H1 (cell line): ENCODE data around the gene SPDYE1. TPM values are rescaled to one million over a fixed set of nuclear protein-coding genes. Genes with fewer than 3 reads are reported as not detected.
"Not testable (repeated sequence)": the region's sequence is repeated elsewhere in the genome, so short reads cannot be mapped to it uniquely, and the experiment has no call there.

Experiments used
- CTCF ChIA-PET: fragments of 300-600 bp; sonication (Branson Sonifier 250); formaldehyde crosslinking; loops from one replicate; lab custom pipeline; 2021; ENCODE audit not compliant: partially characterized antibody; lab: Charles Lee
- POLR2A ChIA-PET: fragments of 300-600 bp; sonication (Branson Sonifier 250); formaldehyde crosslinking; loops from one replicate; lab custom pipeline; 2021; ENCODE audit warnings: inconsistent platforms; ENCODE audit not compliant: partially characterized antibody; lab: Charles Lee
- DNase-seq, 2 experiments: peaks; one replicate each; pipeline versions ENCODE4 v3.0.0 to v3.0.0-alpha.2; 2010 to 2022; ENCODE audit warnings: low spot score in 2 of 2, low read depth in 1 of 2, mixed read lengths in 1 of 2
- FAIRE-seq: peaks from 2 replicates; lab custom pipeline; 2011; peaks lifted over from hg19 to GRCh38; lab: Jason Lieb, UNC
- H2AFZ ChIP-seq: 2 replicates; pipeline ENCODE4 v1.8.1; 2012; ENCODE audit warnings: low read length, inconsistent platforms
- H2AK5ac ChIP-seq: 2 replicates; pipeline ENCODE4 v1.6.1; 2013; ENCODE audit warnings: low read depth, low read length
- H2BK120ac ChIP-seq: replicated peaks from 2 replicates; pipeline ENCODE3; 2013; ENCODE audit warnings: low read depth, low read length, inconsistent platforms
- H2BK12ac ChIP-seq: 2 replicates; pipeline ENCODE4 v1.6.1; 2013; ENCODE audit warnings: low read depth, low read length
- H2BK15ac ChIP-seq: 2 replicates; pipeline ENCODE4 v1.6.1; 2013; ENCODE audit warnings: low read length
- H2BK20ac ChIP-seq: 2 replicates; pipeline ENCODE4 v1.6.1; 2013; ENCODE audit warnings: low read length
- H2BK5ac ChIP-seq: 2 replicates; pipeline ENCODE4 v1.6.1; 2013; ENCODE audit warnings: low read depth, low read length
- H3K14ac ChIP-seq: 2 replicates; pipeline ENCODE4 v1.6.1; 2013; ENCODE audit warnings: inconsistent platforms; ENCODE audit not compliant: insufficient read length
- H3K18ac ChIP-seq: 2 replicates; pipeline ENCODE4 v1.6.1; 2013; ENCODE audit warnings: low read length; ENCODE audit errors: extremely low read depth
- H3K23ac ChIP-seq: 2 replicates; pipeline ENCODE4 v1.6.1; 2013; ENCODE audit warnings: inconsistent platforms; ENCODE audit not compliant: insufficient read length
- H3K23me2 ChIP-seq: 2 replicates; pipeline ENCODE4 v1.6.1; 2013; ENCODE audit warnings: low read depth, low read length
- H3K27ac ChIP-seq: 2 replicates; pipeline ENCODE4 v1.6.1; 2011; ENCODE audit warnings: low read depth, low read length, inconsistent platforms
- H3K27me3 ChIP-seq, 4 experiments: replicated peaks in 1 of 4; 1 replicate in 1 of 4; 2 replicates in 3 of 4; pipeline versions ENCODE4 v1.6.1 to v1.8.1; 2011 to 2013; ENCODE audit warnings: low read length in 3 of 4, mild to moderate bottlenecking in 3 of 4, inconsistent platforms in 2 of 4, mixed read lengths in 2 of 4, moderate library complexity in 1 of 4; ENCODE audit not compliant: control insufficient read depth in 3 of 4, insufficient read depth in 3 of 4; ENCODE audit errors: extremely low read depth in 1 of 4
- H3K36me3 ChIP-seq, 4 experiments: 2 replicates each; pipeline versions ENCODE4 v1.6.1 to v1.8.1; 2011 to 2013; ENCODE audit warnings: mild to moderate bottlenecking in 4 of 4, low read length in 3 of 4, moderate library complexity in 2 of 4, control low read depth in 1 of 4, inconsistent platforms in 1 of 4; ENCODE audit not compliant: insufficient read depth in 4 of 4, control insufficient read depth in 2 of 4
- H3K4ac ChIP-seq: replicated peaks from 2 replicates; pipeline ENCODE3; 2013; ENCODE audit warnings: low read length, low read depth, mixed read lengths, inconsistent platforms; ENCODE audit not compliant: insufficient read length
- H3K4me1 ChIP-seq, 4 experiments: replicated peaks in 1 of 4; 1 replicate in 1 of 4; 2 replicates in 3 of 4; pipeline versions ENCODE4 v1.6.1 to v1.8.1; 2011 to 2013; ENCODE audit warnings: low read length in 3 of 4, inconsistent platforms in 2 of 4, mixed read lengths in 1 of 4; ENCODE audit not compliant: insufficient read depth in 4 of 4, control insufficient read depth in 3 of 4
- H3K4me2 ChIP-seq, 2 experiments: 2 replicates each; pipeline versions ENCODE4 v1.6.1 to v1.8.1; 2011 to 2013; ENCODE audit warnings: low read depth in 2 of 2, low read length in 2 of 2, control low read depth in 1 of 2, inconsistent platforms in 1 of 2, mild to moderate bottlenecking in 1 of 2; ENCODE audit not compliant: insufficient read depth in 1 of 2
- H3K4me3 ChIP-seq, 4 experiments: fragments of 200-600, 300-600 bp in 1 of 4; sonication (generic), shearing (Covaris generic), sonication (Bioruptor Twin) in 1 of 4; 2 replicates each; pipeline versions ENCODE4 v1.5.1 to v1.8.1; 2011 to 2016; ENCODE audit warnings: low read length in 4 of 4, low read depth in 3 of 4, control low read depth in 2 of 4, inconsistent platforms in 2 of 4, mild to moderate bottlenecking in 2 of 4, mixed read lengths in 1 of 4, moderate library complexity in 1 of 4; ENCODE audit not compliant: insufficient read depth in 2 of 4; ENCODE audit errors: extremely low read depth in 1 of 4
- H3K56ac ChIP-seq: replicated peaks from 2 replicates; pipeline ENCODE3; 2013; ENCODE audit warnings: low read depth, mild to moderate bottlenecking, mixed read lengths, low read length, inconsistent platforms; ENCODE audit not compliant: insufficient read length
- H3K79me1 ChIP-seq: 2 replicates; pipeline ENCODE4 v1.6.1; 2013; ENCODE audit warnings: low read depth, low read length, control low read depth
- H3K79me2 ChIP-seq, 2 experiments: 2 replicates each; pipeline versions ENCODE4 v1.6.1 to v1.8.1; 2012 to 2013; ENCODE audit warnings: low read length in 2 of 2, mild to moderate bottlenecking in 2 of 2, inconsistent platforms in 1 of 2; ENCODE audit not compliant: insufficient read depth in 2 of 2, control insufficient read depth in 1 of 2
- H3K9ac ChIP-seq, 4 experiments: replicated peaks in 1 of 4; 1 replicate in 1 of 4; 2 replicates in 3 of 4; pipeline versions ENCODE4 v1.6.1 to v1.8.1; 2011 to 2013; ENCODE audit warnings: low read depth in 3 of 4, low read length in 3 of 4, control low read depth in 2 of 4, mild to moderate bottlenecking in 2 of 4, moderate library complexity in 2 of 4, inconsistent platforms in 1 of 4; ENCODE audit errors: extremely low read depth in 1 of 4
- H3K9me3 ChIP-seq, 2 experiments: 2 replicates each; pipeline versions ENCODE4 v1.6.1 to v1.8.1; 2012 to 2013; ENCODE audit warnings: mild to moderate bottlenecking in 2 of 2, moderate library complexity in 2 of 2, control low read depth in 1 of 2, inconsistent platforms in 1 of 2, low read depth in 1 of 2, low read length in 1 of 2, mixed read lengths in 1 of 2; ENCODE audit not compliant: insufficient read depth in 2 of 2
- H4K20me1 ChIP-seq, 2 experiments: replicated peaks in 1 of 2; 2 replicates each; pipeline versions ENCODE3 to v1.8.1; 2011 to 2013; ENCODE audit warnings: inconsistent platforms in 2 of 2, low read length in 2 of 2, mild to moderate bottlenecking in 1 of 2; ENCODE audit not compliant: insufficient read depth in 2 of 2, control insufficient read depth in 1 of 2
- H4K5ac ChIP-seq: 2 replicates; pipeline ENCODE4 v1.6.1; 2013; ENCODE audit warnings: low read length, low read depth, mixed read lengths, inconsistent platforms; ENCODE audit not compliant: insufficient read length
- H4K8ac ChIP-seq: 2 replicates; pipeline ENCODE4 v1.8.0; 2013; ENCODE audit warnings: mild to moderate bottlenecking, moderate library complexity, low read length, inconsistent platforms; ENCODE audit not compliant: insufficient read depth; ENCODE audit errors: extremely low read depth
- H4K91ac ChIP-seq: replicated peaks from 2 replicates; pipeline ENCODE3; 2013; ENCODE audit warnings: low read length, mixed read lengths, inconsistent platforms; ENCODE audit not compliant: insufficient read length
- WGBS, 2 experiments: shearing (Covaris generic) in 1 of 2; methylation state at CpG; one replicate each; pipeline versions ENCODE4 v1.1.6 to v1.1.7; 2013 to 2015; ENCODE audit warnings: low lambda C conversion rate in 2 of 2, mixed read lengths in 2 of 2, inconsistent platforms in 1 of 2, low coverage in 1 of 2, missing lambda C conversion rate in 1 of 2; ENCODE audit not compliant: insufficient replicate concordance in 2 of 2, insufficient coverage in 1 of 2, insufficient read length in 1 of 2; ENCODE audit errors: extremely low coverage in 1 of 2, missing lambda C conversion rate in 1 of 2; 5-methylcytosine and 5-hydroxymethylcytosine counted together
- long read RNA-seq, 2 experiments: library from RNA in 1 of 2; library from capped mRNA in 1 of 2; stranded (forward); transcript quantifications; one replicate each; pipeline ENCODE4 v2.0.0, GENCODE V29; 2021; ENCODE audit warnings: inconsistent platforms in 1 of 2
- polyA minus RNA-seq, 3 experiments: library from RNA; depleted of rRNA, polyadenylated mRNA; stranded (reverse); fragments of >200 nt; gene quantifications; 1 replicate in 2 of 3; 2 replicates in 1 of 3; pipeline ENCODE4 v1.2.3, GENCODE V29; 2011
- polyA plus RNA-seq, 7 experiments: library from polyadenylated mRNA; depleted of rRNA in 3 of 7; stranded (reverse) in 5 of 7; unstranded in 2 of 7; fragments of >200 nt in 5 of 7; fragments of 200-250 nt in 2 of 7; gene quantifications; 1 replicate in 5 of 7; 2 replicates in 1 of 7; 4 replicates in 1 of 7; pipeline versions ENCODE4 v1.2.1 to v1.2.3, GENCODE V29; 2011 to 2013; ENCODE audit warnings: missing spikeins in 2 of 7, mixed read lengths in 2 of 7
- total RNA-seq: library from RNA; stranded (reverse); fragmentation: NEBNext Ultra II Directional; extraction: Animal tissue kit (Norgen Biotek cat#: 25700); gene quantifications from 2 replicates; pipeline ENCODE4 v1.2.1, GENCODE V29; 2021

The SPDYE1 gene, protein sequence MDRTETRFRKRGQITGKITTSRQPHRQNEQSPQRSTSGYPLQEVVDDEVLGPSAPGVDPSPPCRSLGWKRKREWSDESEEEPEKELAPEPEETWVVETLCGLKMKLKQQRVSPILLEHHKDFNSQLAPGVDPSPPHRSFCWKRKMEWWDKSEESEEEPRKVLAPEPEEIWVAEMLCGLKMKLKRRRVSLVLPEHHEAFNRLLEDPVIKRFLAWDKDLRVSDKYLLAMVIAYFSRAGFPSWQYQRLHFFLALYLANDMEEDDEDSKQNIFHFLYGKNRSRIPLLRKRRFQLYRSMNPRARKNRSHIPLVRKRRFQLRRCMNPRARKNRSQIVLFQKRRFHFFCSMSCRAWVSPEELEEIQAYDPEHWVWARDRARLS
- total RNA-seq (not detected in 2 replicates), polyA plus RNA-seq (2011; rRNA removed) (not detected in 2 replicates), polyA minus RNA-seq (2011; rRNA and poly(A)+ RNA removed) (not detected in 2 replicates)
- not detected for polyA plus RNA-seq (2011; cell fraction: cytosol; rRNA removed)
- not detected for polyA plus RNA-seq (2011; cell fraction: nucleus; rRNA removed)
- polyA plus RNA-seq (2012, experiment 1 of 2) = 0.16 to 0.48 TPM (median 0.32 TPM) in 4 replicates
- polyA plus RNA-seq (2012, experiment 2 of 2) = 0.08 TPM
- polyA plus RNA-seq (2013, experiment 1 of 2) = not detected
- not detected for polyA plus RNA-seq (2013, experiment 2 of 2)
- polyA minus RNA-seq (2011; cell fraction: cytosol; rRNA and poly(A)+ RNA removed) = not detected
- polyA minus RNA-seq (2011; cell fraction: nucleus; rRNA and poly(A)+ RNA removed) = not detected
- long read RNA-seq, experiment 1 = 0 reads
- long read RNA-seq, experiment 2 = 0 reads

DNA sequence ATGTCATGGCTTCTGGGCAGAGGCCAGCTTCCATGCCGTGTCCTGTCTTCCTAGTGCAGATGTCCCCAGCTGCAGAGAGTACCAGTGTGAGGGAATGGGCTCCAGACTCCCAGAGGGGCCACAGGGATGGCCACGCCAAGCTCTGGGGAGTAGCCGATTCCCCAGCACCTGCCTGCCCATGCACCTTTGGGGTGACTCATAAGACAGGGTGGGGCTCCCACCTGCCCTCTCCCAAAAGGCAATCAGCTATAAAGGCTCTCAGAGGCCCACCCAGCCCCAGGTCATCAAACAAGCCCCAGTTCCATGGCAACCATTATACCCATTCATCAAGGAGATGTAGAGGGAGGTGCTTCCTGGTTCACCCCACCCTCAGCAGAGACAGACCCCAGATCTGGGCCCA lies at the start of gene SPDYE1:
Gene SPDYE1 (plus strand): TSS at position 366 of the 400 bp plus-strand sequence. CDS start 2,053 bp downstream, outside the sequence.
- H2BK120ac ChIP-seq, H2BK15ac ChIP-seq, H2BK20ac ChIP-seq, H2BK12ac ChIP-seq, H3K27me3 ChIP-seq, H3K14ac ChIP-seq, H3K4ac ChIP-seq, H3K56ac ChIP-seq, POLR2A ChIA-PET, H3K27ac ChIP-seq, H2AK5ac ChIP-seq, H4K20me1 ChIP-seq, H3K36me3 ChIP-seq, H2AFZ ChIP-seq, H3K9ac ChIP-seq, H3K18ac ChIP-seq, CTCF ChIA-PET, H4K5ac ChIP-seq, H3K79me1 ChIP-seq, H2BK5ac ChIP-seq, H4K8ac ChIP-seq, H3K4me2 ChIP-seq, DNase-seq, H3K23me2 ChIP-seq, H3K4me1 ChIP-seq, H3K79me2 ChIP-seq, H3K23ac ChIP-seq, H3K4me3 ChIP-seq, H4K91ac ChIP-seq, H3K9me3 ChIP-seq, FAIRE-seq: not testable (repeated sequence)
- 93% methylated on average over 3 of the region's 3 CpGs; no CpG with 5 or more reads in 1 of the 2 experiments for WGBS, 2 experiments
